UCSD-AML1 (cell line): Measurements from ENCODE around the gene NACC2.

Source experiments
- DNase-seq: peaks from one replicate; lab custom pipeline; 2025; ENCODE audit not compliant: unreplicated experiment; lab: John Stamatoyannopoulos, UW

Gene NACC2, protein sequence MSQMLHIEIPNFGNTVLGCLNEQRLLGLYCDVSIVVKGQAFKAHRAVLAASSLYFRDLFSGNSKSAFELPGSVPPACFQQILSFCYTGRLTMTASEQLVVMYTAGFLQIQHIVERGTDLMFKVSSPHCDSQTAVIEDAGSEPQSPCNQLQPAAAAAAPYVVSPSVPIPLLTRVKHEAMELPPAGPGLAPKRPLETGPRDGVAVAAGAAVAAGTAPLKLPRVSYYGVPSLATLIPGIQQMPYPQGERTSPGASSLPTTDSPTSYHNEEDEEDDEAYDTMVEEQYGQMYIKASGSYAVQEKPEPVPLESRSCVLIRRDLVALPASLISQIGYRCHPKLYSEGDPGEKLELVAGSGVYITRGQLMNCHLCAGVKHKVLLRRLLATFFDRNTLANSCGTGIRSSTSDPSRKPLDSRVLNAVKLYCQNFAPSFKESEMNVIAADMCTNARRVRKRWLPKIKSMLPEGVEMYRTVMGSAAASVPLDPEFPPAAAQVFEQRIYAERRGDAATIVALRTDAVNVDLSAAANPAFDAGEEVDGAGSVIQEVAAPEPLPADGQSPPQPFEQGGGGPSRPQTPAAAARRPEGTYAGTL

DNA sequence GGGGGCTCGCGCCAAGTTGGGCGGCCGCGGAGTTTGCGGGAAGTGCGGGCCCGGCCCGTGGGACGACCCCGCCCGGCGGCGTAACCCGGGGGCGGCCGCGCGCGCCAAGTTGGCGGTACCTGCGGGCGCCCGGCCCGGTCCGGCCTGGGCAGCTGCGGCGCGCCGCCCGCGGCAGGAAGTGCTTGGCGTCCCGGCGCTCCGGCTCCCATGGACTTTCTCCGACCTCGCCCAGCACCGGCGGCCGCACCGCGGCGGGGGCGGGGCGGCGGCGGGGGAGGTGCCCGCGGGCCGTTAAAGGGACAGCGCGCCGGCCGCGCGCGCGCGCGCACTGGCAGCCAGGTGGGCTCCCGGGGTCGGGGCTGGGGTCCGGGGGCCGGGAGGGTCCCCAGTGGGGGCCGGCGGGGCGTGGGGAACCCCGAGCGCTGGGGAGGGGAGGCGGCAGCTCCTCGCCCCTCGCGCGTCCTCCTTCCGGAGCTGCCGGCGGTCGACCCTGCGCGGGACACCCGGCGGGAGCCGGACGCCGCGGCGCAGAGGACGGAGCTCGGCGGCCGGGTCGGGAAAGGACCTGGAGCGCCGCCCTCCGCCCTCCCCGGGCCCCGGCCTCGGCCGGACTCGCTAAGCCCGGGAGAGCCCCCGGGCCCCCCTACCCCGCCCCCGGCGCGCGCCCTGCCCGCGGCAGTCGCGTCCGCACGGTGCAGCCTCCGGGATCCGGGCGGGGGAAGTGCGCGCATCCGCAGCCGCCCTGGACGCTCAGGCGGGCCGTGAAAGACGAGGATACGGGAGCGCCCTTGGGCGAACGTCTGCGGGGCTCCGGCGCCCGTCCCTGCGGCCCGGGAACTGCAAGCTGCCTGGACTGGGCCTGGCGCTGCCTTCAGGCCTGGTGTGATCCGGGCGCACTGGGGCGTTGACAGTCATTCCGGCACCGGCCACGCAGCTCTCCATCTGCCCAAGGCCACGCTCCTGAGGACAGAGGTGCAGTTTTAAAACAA lies at the start of gene NACC2:
TSS of gene NACC2 (minus strand) at position 220 of the 989 bp plus-strand sequence. CDS start 44,768 bp downstream, outside the sequence.
- peak; percentile 61 for DNase-seq

GRCh38 chr9:136144450-136144849 lies 49.4 kb upstream of the NACC2 start:
- no peak for DNase-seq

DNA sequence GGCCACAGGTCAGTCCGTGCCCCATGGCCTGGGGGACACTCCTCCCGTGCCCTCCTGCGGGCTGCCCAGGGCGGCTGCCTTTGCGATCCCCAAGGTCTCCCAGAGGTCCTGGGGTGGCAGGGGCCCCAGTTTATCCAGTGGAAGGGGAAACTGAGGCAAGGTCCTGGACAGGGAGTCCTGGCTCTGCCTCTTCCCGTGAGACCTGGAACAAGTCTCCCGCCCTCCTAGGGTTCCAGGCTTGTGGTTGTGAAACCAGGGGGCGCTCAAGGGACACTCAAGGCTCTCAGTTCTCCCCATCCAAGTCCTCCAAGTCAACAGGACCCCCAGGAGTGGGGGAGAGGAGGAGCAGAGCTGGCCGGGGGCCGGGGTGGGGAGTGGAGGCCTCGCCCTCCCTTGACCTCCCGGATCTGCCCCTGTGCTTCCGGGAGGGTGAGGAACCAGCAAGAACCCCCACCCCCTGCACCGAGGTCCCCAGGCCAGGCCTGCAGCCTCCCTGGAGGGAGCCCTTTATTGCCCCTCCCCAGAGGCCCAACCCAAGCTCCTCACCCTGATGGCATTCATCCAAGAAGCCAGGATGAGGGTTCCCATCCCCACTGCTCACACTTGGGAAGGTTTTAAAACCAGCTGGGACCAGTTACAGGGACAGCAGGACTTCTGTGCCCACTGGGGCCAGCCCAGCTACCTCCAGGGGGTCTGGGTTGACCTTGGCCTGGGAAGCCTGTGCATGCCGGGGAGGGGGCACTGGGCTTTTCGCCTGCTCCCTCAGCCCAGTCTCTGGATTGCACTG lies 48.3 kb upstream of the NACC2 start:
- DNase-seq: peak; percentile 34

DNA sequence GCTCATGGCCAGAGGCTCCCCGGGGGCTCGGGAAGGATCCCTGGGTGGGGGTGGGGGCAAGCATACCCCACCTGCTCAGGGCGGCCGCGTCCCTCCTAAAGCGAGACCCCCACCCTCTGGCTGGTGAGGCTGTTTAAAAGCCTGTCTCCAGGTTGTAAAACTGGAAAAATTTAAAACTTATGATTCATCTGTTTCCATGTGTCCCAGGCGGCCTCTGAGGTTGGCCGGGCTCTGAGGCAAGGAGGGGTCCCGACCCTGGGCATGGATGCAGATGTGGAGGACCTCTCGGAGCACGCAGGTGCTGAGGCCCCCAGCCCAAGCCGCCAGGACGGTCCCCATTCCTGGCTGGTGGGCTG lies 47.7 kb upstream of the NACC2 start:
- no peak for DNase-seq

- no peak for DNase-seq
Observed at GRCh38 chr9:136142414-136142796, 47.3 kb upstream of the NACC2 start.

DNA sequence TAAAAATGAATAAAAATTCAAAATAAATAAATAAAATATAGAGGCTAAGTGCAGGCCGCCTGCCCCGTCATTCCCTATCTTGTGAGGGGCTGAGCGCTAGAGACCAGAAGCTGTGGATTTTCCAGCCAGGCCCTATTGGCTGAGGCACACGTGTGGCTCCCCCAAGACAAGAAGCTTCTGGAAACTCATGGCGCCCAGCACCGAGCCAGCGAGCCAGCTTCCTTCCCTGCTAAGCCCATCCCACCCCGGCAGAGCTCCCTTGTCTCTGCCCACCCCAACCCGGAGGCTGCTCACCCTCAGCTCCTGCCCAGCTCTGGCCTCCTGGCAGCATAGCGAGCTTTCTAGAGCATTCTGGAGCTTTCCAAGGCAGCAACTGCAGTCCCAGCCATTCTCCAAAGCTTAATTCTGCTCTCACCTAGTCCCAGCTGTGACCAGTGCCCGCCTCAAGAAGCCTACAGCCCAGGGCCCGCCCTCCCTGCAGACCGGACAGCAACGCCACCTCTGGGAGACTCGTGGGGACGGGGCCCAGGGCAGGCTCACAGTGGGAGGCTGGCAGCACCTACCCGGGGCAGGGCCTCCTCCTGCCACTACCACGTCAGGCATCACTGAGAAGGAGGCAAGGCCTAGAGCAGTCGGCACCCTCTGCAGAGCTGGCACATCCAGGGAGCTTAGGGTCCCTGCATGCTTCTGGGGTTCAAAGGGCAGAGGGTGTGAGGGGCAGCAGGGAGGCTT lies 46.8 kb upstream of the NACC2 start:
- DNase-seq: no peak

GRCh38 chr9:136140966-136141365 lies 45.9 kb upstream of the NACC2 start:
- DNase-seq: no peak

DNA sequence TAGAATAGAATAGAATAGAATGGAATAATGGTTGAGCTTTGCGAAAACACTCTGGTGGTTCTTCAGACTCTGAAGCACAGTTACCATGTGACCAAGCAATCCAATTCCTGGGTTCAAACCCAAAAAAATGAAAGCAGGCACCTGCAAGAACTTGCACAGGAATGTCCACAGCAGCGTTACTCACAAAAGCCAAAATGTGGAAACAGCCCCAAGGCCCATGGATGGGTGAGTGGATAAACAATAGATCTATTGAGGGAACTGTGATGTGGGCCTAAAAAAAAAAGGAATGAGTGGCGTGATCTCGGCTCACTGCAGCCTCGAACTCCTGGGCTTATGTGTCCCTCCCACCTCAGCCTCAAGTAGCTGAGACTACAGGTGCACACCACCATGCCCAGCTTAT lies 45.0 kb upstream of the NACC2 start:
- no peak for DNase-seq

DNA sequence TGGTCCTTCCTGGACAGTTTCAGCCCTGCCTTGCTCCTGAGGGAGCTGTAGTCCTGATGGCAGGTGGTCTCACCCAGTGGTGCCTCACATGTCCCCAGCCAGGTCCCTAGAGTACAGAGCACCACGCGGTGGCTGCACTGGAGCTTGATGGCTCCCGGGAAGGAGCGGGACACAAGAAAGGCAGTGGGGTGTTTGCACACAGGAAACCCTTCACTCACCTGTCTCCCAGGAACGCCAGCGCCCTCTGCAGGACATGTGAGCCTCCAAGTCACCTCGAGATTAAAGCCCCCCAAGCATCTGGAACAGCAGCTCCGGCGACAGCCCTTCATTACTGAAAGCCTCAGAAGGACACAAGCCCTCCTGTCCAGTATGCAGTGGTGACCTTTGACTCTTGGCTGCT lies 43.5 kb upstream of the NACC2 start:
- DNase-seq: peak; percentile 35

DNA sequence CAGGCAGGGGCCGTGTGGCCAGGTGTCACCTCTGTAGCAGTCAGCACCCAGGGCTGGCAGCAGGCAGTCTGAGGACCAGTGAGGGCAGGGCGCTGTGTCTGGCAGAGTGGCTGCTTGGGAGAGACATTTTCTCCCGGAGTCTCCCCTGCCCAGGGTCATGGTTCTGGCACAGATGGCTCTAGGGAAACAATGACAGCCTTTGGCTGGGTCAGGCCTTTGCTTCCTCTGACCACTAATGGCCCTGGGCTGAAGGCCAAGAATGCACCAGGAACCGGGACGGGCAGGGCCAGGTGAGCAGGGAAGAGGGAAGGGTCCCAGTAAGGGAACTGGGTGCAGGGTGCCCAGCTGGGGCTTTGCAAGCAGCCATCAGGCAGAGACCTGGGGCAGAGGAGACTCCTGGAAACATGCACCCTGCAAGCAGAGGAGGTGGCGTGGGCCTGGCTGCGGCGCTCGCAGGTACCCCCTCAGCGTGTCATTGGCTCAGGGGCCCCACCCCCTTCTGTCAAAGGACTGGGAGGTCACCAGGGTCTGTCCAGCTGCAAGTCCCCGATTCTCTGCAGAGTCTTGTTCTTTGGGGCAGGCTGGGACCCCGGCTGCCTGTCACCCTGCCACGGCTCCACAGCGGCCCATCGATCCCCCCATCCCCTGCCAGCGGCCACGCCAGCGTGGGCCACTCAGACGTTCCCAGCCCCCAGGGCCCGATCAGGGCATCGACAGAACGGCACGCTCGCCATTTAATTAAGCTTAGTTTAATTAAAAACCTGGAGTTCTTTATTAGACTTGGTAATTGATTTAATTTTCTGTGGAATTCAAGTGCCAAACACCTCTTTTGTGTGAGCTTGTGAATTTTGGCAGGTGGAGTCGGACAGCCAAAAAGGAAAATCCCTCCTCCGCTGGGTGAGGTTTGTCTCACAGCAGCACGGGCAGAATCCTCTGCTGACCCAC lies 42.5 kb upstream of the NACC2 start:
- no peak for DNase-seq

DNA sequence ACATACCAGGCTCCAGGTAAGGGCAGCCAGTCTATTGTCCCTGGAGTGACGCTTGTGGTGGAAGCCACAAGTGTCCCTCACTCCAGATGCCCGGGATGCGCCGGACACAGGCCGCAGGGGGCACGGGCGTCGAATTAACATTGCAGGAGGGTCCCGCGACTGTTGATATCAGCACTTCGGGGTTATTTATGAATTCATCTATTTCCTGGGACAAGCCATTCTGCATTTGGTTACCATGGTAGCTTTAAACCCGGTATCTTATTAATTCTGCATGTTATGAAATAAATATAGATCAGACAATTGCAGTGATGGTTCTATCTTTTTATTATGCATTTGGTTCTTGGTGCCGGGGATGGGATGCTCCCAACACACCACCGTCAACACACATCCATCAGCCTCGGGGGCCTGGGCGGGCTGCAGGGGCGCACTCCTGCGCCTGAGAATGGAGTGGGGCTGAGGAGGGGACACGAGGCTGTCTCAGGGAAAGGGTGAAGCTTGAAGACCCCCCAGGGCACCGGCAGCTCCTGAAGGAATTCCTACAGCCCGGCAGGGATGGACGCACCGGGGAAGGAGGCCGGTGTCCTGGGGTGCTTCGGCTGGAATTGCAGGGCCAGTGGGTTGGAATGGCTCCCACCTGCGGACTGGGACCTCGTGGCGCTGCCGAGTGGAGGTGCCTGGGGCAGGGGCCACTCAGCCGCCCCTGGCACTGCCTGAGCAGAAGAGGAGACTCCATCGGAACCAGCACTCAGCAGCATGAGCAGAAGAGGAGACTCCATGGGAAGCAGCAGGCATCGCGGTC lies 41.2 kb upstream of the NACC2 start:
- no peak for DNase-seq

DNA sequence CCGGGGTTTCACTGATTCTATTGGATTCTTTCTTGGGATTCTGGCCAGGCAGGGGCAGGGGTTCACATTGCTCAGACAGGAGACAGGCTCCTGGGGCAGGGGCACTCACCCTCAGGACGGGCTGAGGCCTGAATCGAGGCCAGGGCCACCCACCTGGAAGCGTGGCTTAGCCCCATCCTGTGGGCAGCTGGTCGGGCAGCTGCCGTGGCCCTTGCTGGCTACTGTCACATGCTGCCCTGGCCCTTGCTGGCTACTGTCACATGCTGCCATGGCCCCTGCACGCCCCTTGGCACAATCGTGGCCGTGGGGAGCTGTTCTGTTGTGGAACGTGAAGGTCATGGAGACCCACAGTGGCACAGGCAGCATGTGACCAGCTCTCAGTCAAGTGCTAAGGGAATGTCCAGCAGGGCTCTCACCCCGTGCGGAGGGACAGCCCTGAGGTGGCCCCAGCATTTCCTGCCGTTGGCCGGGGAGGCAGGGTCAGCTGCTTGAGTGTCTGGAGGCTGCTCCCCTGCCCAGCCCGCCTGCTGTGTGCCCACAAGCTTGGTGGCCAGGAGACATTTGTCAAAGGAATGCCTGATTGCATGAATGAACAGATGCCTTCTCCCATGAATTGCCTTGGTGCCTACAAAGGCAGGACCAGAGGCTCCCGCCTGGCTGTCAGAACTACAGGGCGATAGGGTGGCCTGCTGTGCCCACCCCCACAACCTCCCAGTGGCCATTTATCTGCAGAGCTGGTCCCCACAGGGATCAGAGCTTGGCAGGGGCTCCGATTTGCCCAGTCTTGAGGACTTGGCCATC lies 40.4 kb upstream of the NACC2 start:
- DNase-seq: no peak

- no peak for DNase-seq
Observed at GRCh38 chr9:136133959-136134484, 38.9 kb upstream of the NACC2 start.

DNA sequence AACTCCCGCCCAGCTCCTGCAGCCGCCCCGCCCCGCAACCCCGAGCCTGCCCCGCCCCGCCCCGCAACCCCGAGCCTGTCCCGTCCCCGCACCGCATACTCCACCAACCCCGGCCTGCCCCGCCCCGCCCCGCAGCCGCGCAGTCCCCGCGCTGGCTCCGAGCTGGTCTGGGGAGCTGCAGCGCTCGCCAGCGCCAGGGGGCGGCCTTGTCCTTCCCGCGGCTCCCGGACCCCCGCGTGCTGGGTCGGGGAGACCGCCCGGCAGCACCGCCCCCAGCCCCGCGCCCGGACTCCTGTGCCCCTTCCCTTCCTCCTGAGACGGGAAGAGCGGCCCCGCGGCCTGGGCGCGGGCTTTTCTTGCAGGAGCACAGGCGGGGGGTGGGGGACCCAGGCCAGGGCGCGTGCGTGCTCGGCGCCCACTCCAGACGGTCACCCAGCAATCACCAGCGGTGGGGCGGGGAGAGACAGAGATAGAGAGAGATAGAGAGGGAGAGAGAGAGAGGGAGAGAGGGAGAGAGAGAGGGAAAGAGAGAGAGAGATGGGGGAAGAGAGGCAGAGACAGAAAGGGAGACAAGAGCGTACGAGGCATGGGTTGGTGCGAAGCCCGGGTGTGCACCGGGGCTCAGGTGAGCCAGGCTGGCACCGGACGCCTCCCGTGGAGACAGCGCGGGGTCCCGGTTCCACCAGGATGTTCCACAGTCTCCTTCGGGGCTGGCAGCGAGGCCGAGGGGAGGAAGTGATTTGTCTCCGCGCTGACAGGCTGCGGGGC lies 38.3 kb upstream of the NACC2 start:
- peak; percentile 20 for DNase-seq

GRCh38 chr9:136132512-136133050 lies 37.5 kb upstream of the NACC2 start:
- no peak for DNase-seq
